Caco-2 (cell line): Measurements from ENCODE around the gene AMACR. TPM values are rescaled to one million over a fixed set of nuclear protein-coding genes. Genes with fewer than 3 reads are reported as not detected.

ENCODE experiments used
- BruUV-seq: library from RNA; stranded (reverse); fragments of 400-500 nt; replicated peaks from 2 replicates; lab custom pipeline; 2021; lab: Mats Ljungman, UMichigan
- CTCF ChIA-PET: fragments of 300-600 bp; sonication (Branson Sonifier 250); formaldehyde crosslinking; loops from one replicate; lab custom pipeline; 2022; ENCODE audit warnings: antibody characterized with exemption; lab: Charles Lee
- POLR2A ChIA-PET: fragments of 300-600 bp; sonication (Branson Sonifier 250); formaldehyde crosslinking; loops from one replicate; lab custom pipeline; 2022; ENCODE audit warnings: antibody characterized with exemption; lab: Charles Lee
- DNase-seq, 2 experiments: peaks; one replicate each; pipeline versions ENCODE4 v3.0.0 to v3.0.0-alpha.2; 2020 to 2022
- H3K27me3 ChIP-seq: replicated peaks from 2 replicates; pipeline ENCODE4 v1.6.0; 2011; ENCODE audit warnings: low read length; ENCODE audit not compliant: control insufficient read depth, insufficient read depth
- H3K36me3 ChIP-seq: 2 replicates; pipeline ENCODE4 v1.5.1; 2011; ENCODE audit warnings: low read length; ENCODE audit not compliant: control insufficient read depth, insufficient read depth
- H3K4me1 ChIP-seq: fragments of 250-450 bp; sonication (Bioruptor Pico); 2 replicates; pipeline ENCODE4 v1.5.1; 2020; ENCODE audit warnings: mild to moderate bottlenecking
- H3K4me3 ChIP-seq: 2 replicates; pipeline ENCODE4 v1.5.1; 2011; ENCODE audit warnings: low read depth, mild to moderate bottlenecking, control low read depth, low read length
- H3K9me3 ChIP-seq: fragments of 250-450 bp; sonication (Bioruptor Pico); 2 replicates; pipeline ENCODE4 v1.5.1; 2020; ENCODE audit warnings: mild to moderate bottlenecking, moderate library complexity
- H3K27ac Mint-ChIP-seq: one replicate; pipeline ENCODE4 v1.8.0; 2022; ENCODE audit warnings: mixed read lengths; ENCODE audit not compliant: unreplicated experiment
- H3K27me3 Mint-ChIP-seq: one replicate; pipeline ENCODE4 v1.8.0; 2022; ENCODE audit warnings: mixed read lengths; ENCODE audit not compliant: insufficient read depth, unreplicated experiment
- H3K36me3 Mint-ChIP-seq: one replicate; pipeline ENCODE4 v1.8.0; 2022; ENCODE audit warnings: mild to moderate bottlenecking, mixed read lengths; ENCODE audit not compliant: insufficient read depth, unreplicated experiment
- H3K4me1 Mint-ChIP-seq: one replicate; pipeline ENCODE4 v1.8.0; 2022; ENCODE audit warnings: low read depth, mixed read lengths; ENCODE audit not compliant: unreplicated experiment
- H3K4me3 Mint-ChIP-seq: one replicate; pipeline ENCODE4 v1.8.0; 2022; ENCODE audit warnings: mild to moderate bottlenecking, moderate library complexity, mixed read lengths; ENCODE audit not compliant: unreplicated experiment
- H3K9me3 Mint-ChIP-seq: one replicate; pipeline ENCODE4 v1.8.0; 2022; ENCODE audit warnings: mixed read lengths; ENCODE audit not compliant: unreplicated experiment
- intact Hi-C: fragments of 100-400 bp; cut with micrococcal nuclease; formaldehyde crosslinking; loops from one replicate; pipeline ENCODE4 v1.10.0; 2022; ENCODE audit not compliant: unreplicated experiment
- total RNA-seq: library from RNA; stranded (reverse); gene quantifications from 2 replicates; pipeline ENCODE4 v1.2.3, GENCODE V29; 2022
- TF ChIP-seq, protein P1 (sequence below), 2 experiments: fragments of 200-600 bp in 1 of 2; IDR thresholded peaks; 1 replicate in 1 of 2; 2 replicates in 1 of 2; pipeline versions ENCODE4 v1.5.1 to v1.8.0; 2011 to 2022; ENCODE audit warnings: antibody characterized with exemption in 1 of 2, control low read depth in 1 of 2, inconsistent platforms in 1 of 2, low read depth in 1 of 2, low read length in 1 of 2, mild to moderate bottlenecking in 1 of 2, moderate library complexity in 1 of 2; ENCODE audit not compliant: insufficient read depth in 1 of 2, severe bottlenecking in 1 of 2, unreplicated experiment in 1 of 2

The AMACR gene
- total RNA-seq, 1 experiment from 2014 or later, result 204 TPM

DNA sequence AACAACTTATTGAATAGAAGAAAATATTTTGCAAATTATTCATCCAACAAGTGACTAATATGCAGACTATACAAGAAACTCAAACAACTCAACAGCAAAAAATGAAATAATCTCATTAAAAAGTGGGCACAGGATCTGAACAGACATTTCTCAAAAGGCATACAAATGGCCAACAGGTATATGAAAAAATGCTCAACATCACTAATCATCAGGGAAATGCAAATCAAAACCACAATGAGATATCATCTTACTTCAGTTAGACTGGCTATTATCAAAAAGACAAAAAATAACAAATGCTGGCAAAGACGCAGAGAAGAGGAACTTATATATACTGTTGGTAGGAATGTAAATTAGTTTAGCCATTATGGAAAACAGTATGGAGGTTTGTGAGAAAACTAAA is 1.8 kb upstream of the AMACR start:
- Mint-ChIP-seq H3K4me3 (peak overlapping the region; percentile 84), H3K27me3 (no peaks in the 10 kb centered on the region), H3K27ac (peak overlapping the region; percentile 85), H3K4me1 (peaks cover 32% of the 10 kb centered on the region), H3K9me3 (peaks cover 10% of the 10 kb centered on the region), H3K36me3 (peaks cover 39% of the 10 kb centered on the region)
- BruUV-seq, result TSS peak; percentile 1
- POLR2A ChIA-PET, result no interaction called here
- CTCF ChIA-PET, result no interaction called here
- H3K27me3 ChIP-seq, result no peaks in the 10 kb centered on the region
- peaks cover 36% of the 10 kb centered on the region for H3K4me1 ChIP-seq
- TF ChIP-seq, protein P1, sequence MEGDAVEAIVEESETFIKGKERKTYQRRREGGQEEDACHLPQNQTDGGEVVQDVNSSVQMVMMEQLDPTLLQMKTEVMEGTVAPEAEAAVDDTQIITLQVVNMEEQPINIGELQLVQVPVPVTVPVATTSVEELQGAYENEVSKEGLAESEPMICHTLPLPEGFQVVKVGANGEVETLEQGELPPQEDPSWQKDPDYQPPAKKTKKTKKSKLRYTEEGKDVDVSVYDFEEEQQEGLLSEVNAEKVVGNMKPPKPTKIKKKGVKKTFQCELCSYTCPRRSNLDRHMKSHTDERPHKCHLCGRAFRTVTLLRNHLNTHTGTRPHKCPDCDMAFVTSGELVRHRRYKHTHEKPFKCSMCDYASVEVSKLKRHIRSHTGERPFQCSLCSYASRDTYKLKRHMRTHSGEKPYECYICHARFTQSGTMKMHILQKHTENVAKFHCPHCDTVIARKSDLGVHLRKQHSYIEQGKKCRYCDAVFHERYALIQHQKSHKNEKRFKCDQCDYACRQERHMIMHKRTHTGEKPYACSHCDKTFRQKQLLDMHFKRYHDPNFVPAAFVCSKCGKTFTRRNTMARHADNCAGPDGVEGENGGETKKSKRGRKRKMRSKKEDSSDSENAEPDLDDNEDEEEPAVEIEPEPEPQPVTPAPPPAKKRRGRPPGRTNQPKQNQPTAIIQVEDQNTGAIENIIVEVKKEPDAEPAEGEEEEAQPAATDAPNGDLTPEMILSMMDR (IDR thresholded peaks at IDR 0.05; ENCODE audit: insufficient read depth in 1 of 2, low read depth in 1 of 2, low read length in 1 of 2, severe bottlenecking in 1 of 2, unreplicated experiment in 1 of 2), result no peak
- H3K36me3 ChIP-seq, result peaks cover 2% of the 10 kb centered on the region; the same call in 1 of the 2 replicates
- DNase-seq, result no peak
- intact Hi-C loops, result loop anchor here (2.0 kb wide), 1 partner anchor 25 kb away; no protein-coding TSS in a partner anchor
- H3K4me3 ChIP-seq, result no peak overlapping the region; the same call in 1 of the 2 replicates
- H3K9me3 ChIP-seq, result no peaks in the 10 kb centered on the region

DNA sequence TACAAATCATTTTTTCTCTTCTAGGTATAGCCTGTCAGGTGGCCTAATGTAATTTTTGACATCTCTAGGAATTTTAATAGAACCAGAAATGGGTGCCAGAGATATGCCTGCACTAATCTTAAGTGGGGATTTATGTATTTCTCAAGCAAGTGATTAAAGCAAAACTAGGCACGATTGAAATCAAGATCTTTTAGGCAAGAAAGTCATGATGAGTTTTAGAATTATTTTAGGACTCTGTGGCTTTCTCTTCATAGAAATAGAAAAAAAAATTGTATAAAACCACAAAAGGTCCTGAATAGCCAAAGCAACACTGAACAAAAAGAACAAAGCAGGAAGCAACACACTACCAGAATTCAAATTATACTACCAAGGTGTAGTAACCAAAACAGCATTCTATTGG is 952 bp upstream of the AMACR start:
- no peaks in the 10 kb centered on the region for H3K9me3 ChIP-seq
- H3K27me3 ChIP-seq, result no peaks in the 10 kb centered on the region
- Mint-ChIP-seq H3K36me3 (peaks cover 47% of the 10 kb centered on the region), H3K9me3 (peaks cover 10% of the 10 kb centered on the region), H3K27ac (peak overlapping the region; percentile 85), H3K4me1 (peaks cover 36% of the 10 kb centered on the region), H3K4me3 (peak overlapping the region; percentile 84), H3K27me3 (no peaks in the 10 kb centered on the region)
- H3K4me3 ChIP-seq, result peak overlapping the region; percentile 85
- H3K36me3 ChIP-seq, result peaks cover 5% of the 10 kb centered on the region
- no TSS peak for BruUV-seq
- H3K4me1 ChIP-seq, result peaks cover 41% of the 10 kb centered on the region
- CTCF ChIA-PET, result interaction anchor here (0.7 to 0.8 kb wide), 2 partner anchors 32 to 57 kb away, joined by 3 to 6 read pairs; no protein-coding TSS in a partner anchor
- POLR2A ChIA-PET, result interaction anchor here (0.6 to 1.5 kb wide), 3 partner anchors 11 to 27 kb away, joined by 3 to 10 read pairs (median 6); no protein-coding TSS in a partner anchor
- TF ChIP-seq, protein P1 (IDR thresholded peaks at IDR 0.05; ENCODE audit: insufficient read depth in 1 of 2, low read depth in 1 of 2, low read length in 1 of 2, severe bottlenecking in 1 of 2, unreplicated experiment in 1 of 2), result no peak
- intact Hi-C loops, result loop anchor here (1.0 kb wide), 1 partner anchor 29 kb away; no protein-coding TSS in a partner anchor
- DNase-seq, result no peak

DNA sequence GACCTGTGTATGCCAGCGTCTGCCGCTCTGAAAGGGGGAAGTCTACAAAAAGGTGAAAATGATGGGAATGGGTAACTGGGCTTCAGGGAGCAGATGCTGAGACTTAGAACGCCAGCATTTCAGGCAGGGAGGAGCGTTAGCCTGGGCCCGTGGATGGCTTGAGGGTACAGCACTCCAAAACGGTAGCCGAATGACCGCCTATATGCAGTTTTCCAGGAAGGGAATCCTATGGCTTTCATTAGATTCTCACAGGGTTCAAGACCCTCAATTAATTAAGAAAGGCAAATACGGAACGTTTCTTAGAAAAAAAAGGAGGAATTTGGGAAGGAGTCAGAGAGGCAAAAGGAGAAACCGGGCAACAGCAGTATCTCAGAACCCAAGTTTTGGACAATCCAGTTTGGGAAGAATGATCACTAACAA is 639 bp downstream of the AMACR start:
- peaks cover 9% of the 10 kb centered on the region for H3K36me3 ChIP-seq
- Mint-ChIP-seq H3K4me3 (peak overlapping the region; percentile 84), H3K4me1 (peaks cover 51% of the 10 kb centered on the region), H3K27ac (peak overlapping the region; percentile 85), H3K36me3 (peaks cover 63% of the 10 kb centered on the region), H3K27me3 (no peaks in the 10 kb centered on the region), H3K9me3 (peaks cover 10% of the 10 kb centered on the region)
- BruUV-seq, result no TSS peak
- no peak for DNase-seq
- TF ChIP-seq, protein P1 (IDR thresholded peaks at IDR 0.05; ENCODE audit: insufficient read depth in 1 of 2, low read depth in 1 of 2, low read length in 1 of 2, severe bottlenecking in 1 of 2, unreplicated experiment in 1 of 2), result no peak
- H3K27me3 ChIP-seq, result no peaks in the 10 kb centered on the region
- peaks cover 57% of the 10 kb centered on the region for H3K4me1 ChIP-seq
- H3K4me3 ChIP-seq, result peak overlapping the region; percentile 85
- ChIA-PET CTCF (no interaction called here), POLR2A (interaction anchor here (0.9 to 1.5 kb wide), 2 partner anchors 14 to 28 kb away, joined by 4 to 10 read pairs; no protein-coding TSS in a partner anchor)
- no peaks in the 10 kb centered on the region for H3K9me3 ChIP-seq
- intact Hi-C loops, result no loop called here
